ENCODE data around the gene SLC25A27. TPM values are rescaled to one million over a fixed set of nuclear protein-coding genes. Genes with fewer than 3 reads are reported as not detected.

The SLC25A27 gene
- total and polyA plus RNA-seq, 8 donors, result 1.6 to 55.8 (median 32.4) TPM

GRCh38 chr6:46657642-46658041 lies 4.9 kb downstream of the SLC25A27 start:
- H3K4me1 ChIP-seq, result peaks cover 0 to 19% (median 16%) of the 10 kb centered on the region in 4 donors
- no peak overlapping the region for H3K27ac ChIP-seq
- H3K36me3 ChIP-seq, result peaks cover 2 to 21% (median 9%) of the 10 kb centered on the region in 4 donors
- H3K27me3 ChIP-seq, result no peaks in the 10 kb centered on the region
- no peaks in the 10 kb centered on the region for H3K9me3 ChIP-seq
- intact Hi-C loops (cut with DNase I; ENCODE audit: low total_unique reads), result no loop called here
- TF ChIP-seq CTCF (IDR thresholded peaks at IDR 0.05), result no peak
- no peak for TF ChIP-seq POLR2AphosphoS5 (IDR thresholded peaks at IDR 0.05)
- no peak for TF ChIP-seq POLR2A (IDR thresholded peaks at IDR 0.05)
- TF ChIP-seq EP300 (IDR thresholded peaks at IDR 0.05), result no peak
- DNase-seq, result no peak
- no peak overlapping the region for H3K4me3 ChIP-seq

GRCh38 chr6:46661483-46661882 lies 8.7 kb downstream of the SLC25A27 start:
- no peak for DNase-seq
- H3K9me3 ChIP-seq, result no peaks in the 10 kb centered on the region
- H3K4me1 ChIP-seq, result no peaks in the 10 kb centered on the region
- no peak overlapping the region for H3K27ac ChIP-seq
- peaks cover 4 to 52% (median 21%) of the 10 kb centered on the region in 4 donors for H3K36me3 ChIP-seq
- no peak overlapping the region for H3K4me3 ChIP-seq
- intact Hi-C loops (cut with DNase I; ENCODE audit: low total_unique reads), result no loop called here
- 81 to 89% (median 87%) methylated on average over 2 of the region's 2 CpGs for WGBS, 5 donors
- TF ChIP-seq EP300 (IDR thresholded peaks at IDR 0.05) (no peak), POLR2AphosphoS5 (IDR thresholded peaks at IDR 0.05) (no peak), CTCF (IDR thresholded peaks at IDR 0.05) (no peak), POLR2A (IDR thresholded peaks at IDR 0.05) (no peak)
- H3K27me3 ChIP-seq, result no peaks in the 10 kb centered on the region

GRCh38 chr6:46667377-46667776 lies 14.6 kb downstream of the SLC25A27 start:
- Histone ChIP-seq H3K36me3 (peaks cover 8 to 81% (median 42%) of the 10 kb centered on the region in 4 donors), H3K27ac (no peak overlapping the region), H3K4me1 (no peaks in the 10 kb centered on the region), H3K4me3 (no peak overlapping the region), H3K9me3 (no peaks in the 10 kb centered on the region), H3K27me3 (no peaks in the 10 kb centered on the region)
- WGBS, 5 donors, result 89 to 98% (median 94%) methylated on average over 2 of the region's 2 CpGs
- no peak for DNase-seq
- intact Hi-C loops (cut with DNase I; ENCODE audit: low total_unique reads), result no loop called here
- TF ChIP-seq POLR2A (IDR thresholded peaks at IDR 0.05), result no peak
- TF ChIP-seq POLR2AphosphoS5 (IDR thresholded peaks at IDR 0.05), result no peak
- TF ChIP-seq CTCF (IDR thresholded peaks at IDR 0.05), result no peak
- TF ChIP-seq EP300 (IDR thresholded peaks at IDR 0.05), result no peak

GRCh38 chr6:46674410-46674809 lies 21.6 kb downstream of the SLC25A27 start:
- TF ChIP-seq POLR2A (IDR thresholded peaks at IDR 0.05) (no peak), EP300 (IDR thresholded peaks at IDR 0.05) (no peak), CTCF (IDR thresholded peaks at IDR 0.05) (no peak), POLR2AphosphoS5 (IDR thresholded peaks at IDR 0.05) (no peak)

More at GRCh38 chr6:46674410-46674809, 21.6 kb downstream of the SLC25A27 start:
- intact Hi-C loops (cut with DNase I; ENCODE audit: low total_unique reads), result no loop called here
- Histone ChIP-seq H3K4me1 (no peaks in the 10 kb centered on the region), H3K9me3 (no peaks in the 10 kb centered on the region), H3K4me3 (no peak overlapping the region), H3K36me3 (peaks cover 0 to 64% (median 39%) of the 10 kb centered on the region in 4 donors), H3K27me3 (no peaks in the 10 kb centered on the region), H3K27ac (no peak overlapping the region)
- DNase-seq, result no peak
- WGBS, 5 donors, result 75 to 93% (median 89%) methylated on average over 1 of the region's 1 CpG
